Activated T-cell treated with anti-CD3 and anti-CD28 coated beads, Interleukin-2, amount 50 U/mL, for 4 hours (primary cell): ENCODE measurements around the gene IFNA21. TPM values are rescaled to one million over a fixed set of nuclear protein-coding genes. Genes with fewer than 3 reads are reported as not detected.
"Not testable (repeated sequence)": the region's sequence is repeated elsewhere in the genome, so short reads cannot be mapped to it uniquely, and the experiment has no call there.

Experiments
- ATAC-seq, 2 donors: fragments of 200-7000 bp; cut with Tn5 transposase; one replicate each; pipeline ENCODE4 v1.10.0; 2021
- DNase-seq: peaks from one replicate; pipeline ENCODE4 v3.0.0-alpha.2; 2020
- H3K27me3 Mint-ChIP-seq: one replicate; pipeline ENCODE4 v1.8.0; 2021; ENCODE audit warnings: low read depth, mixed read lengths
- H3K36me3 Mint-ChIP-seq: one replicate; pipeline ENCODE4 v1.8.0; 2022; ENCODE audit warnings: mixed read lengths; ENCODE audit not compliant: insufficient read depth
- H3K4me1 Mint-ChIP-seq: one replicate; pipeline ENCODE4 v1.8.0; 2021; ENCODE audit warnings: low read depth, mixed read lengths
- H3K4me3 Mint-ChIP-seq: one replicate; pipeline ENCODE4 v1.8.0; 2021; ENCODE audit warnings: mild to moderate bottlenecking, moderate library complexity, mixed read lengths
- H3K9me3 Mint-ChIP-seq: one replicate; pipeline ENCODE4 v1.8.0; 2021; ENCODE audit warnings: mixed read lengths
- total RNA-seq, 3 donors: library from RNA; stranded (reverse); gene quantifications; one replicate each; pipeline ENCODE4 v1.2.1, GENCODE V29; 2021

IFNA21 gene
- total RNA-seq, 3 donors from 2014 or later, result not detected

DNA sequence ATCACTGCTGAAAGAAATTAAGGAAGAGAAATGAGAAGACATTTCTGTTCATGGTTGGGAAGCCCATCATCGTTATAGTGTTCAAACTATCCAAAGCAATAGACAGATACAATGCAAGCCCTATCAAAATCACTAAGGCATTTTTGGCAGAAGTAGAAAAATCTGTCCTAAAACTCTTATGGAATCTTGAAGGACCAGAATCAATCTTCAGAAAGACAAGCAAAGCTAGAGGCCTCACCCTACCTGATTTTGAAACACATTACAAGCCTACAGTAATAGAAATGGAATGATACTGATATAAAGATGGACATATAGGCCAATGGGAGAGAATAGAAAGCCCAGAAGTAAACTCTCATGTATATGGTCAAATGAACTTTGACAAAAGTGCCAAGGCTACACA, 4.9 kb upstream of the IFNA21 start:
- H3K4me1 Mint-ChIP-seq, result no peaks in the 10 kb centered on the region
- no peak for ATAC-seq

DNA sequence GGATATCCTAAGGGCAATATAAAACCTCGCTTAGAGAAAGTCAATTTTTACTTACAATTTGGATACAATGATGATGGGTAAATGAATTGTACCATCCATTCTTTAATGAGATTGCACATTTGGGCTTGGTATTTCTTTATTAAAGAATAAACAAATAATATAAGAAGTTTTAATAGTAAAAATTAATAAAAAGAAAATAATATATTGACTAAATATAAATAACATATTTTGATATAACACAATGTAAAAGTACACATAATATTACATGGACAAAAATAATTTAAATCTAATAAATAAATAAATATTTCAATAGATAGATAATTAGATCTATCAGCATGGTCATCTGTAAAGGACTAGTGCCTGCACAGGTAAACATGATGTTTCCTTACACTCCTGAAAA, 944 bp downstream of the IFNA21 start:
- Mint-ChIP-seq H3K4me1 (peaks cover 28% of the 10 kb centered on the region), H3K4me3 (no peak overlapping the region), H3K9me3 (no peaks in the 10 kb centered on the region), H3K27me3 (peaks cover 2% of the 10 kb centered on the region), H3K36me3 (no peaks in the 10 kb centered on the region)
- ATAC-seq, result no peak
- DNase-seq, result no peak

More for the DNA sequence above, 4.9 kb upstream of the IFNA21 start:
- no peak for DNase-seq
- no peaks in the 10 kb centered on the region for H3K9me3 Mint-ChIP-seq
- H3K27me3 Mint-ChIP-seq, result peaks cover 2% of the 10 kb centered on the region
- H3K36me3 Mint-ChIP-seq, result no peaks in the 10 kb centered on the region
- H3K4me3 Mint-ChIP-seq, result no peak overlapping the region

DNA sequence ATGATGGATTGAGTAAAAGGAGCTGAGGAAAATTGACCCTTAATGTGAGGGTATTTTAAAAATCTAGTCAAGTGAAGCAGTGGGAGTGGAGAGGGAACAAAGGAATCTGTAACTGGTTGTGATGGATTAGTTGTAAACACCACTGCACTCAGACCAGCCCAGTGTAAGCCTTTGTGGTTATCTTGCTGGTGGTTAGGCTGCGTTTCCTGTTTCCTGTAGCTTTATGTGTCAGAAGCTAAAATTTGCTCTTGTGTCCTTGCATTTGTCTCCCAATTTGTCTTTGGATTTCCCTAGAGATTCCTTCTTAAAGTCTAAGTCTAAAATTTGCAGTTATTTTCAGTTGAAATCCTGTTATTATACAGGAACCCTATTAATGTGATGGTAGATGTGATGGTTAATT, 6.3 kb downstream of the IFNA21 start:
- Mint-ChIP-seq H3K4me3 (peak overlapping the region; percentile 1), H3K27me3 (no peaks in the 10 kb centered on the region), H3K9me3 (peaks cover 4% of the 10 kb centered on the region), H3K36me3 (no peaks in the 10 kb centered on the region), H3K4me1 (peaks cover 43% of the 10 kb centered on the region)
- no peak for DNase-seq
- peak in 1 of 2 donors; percentile 41 for ATAC-seq

DNA sequence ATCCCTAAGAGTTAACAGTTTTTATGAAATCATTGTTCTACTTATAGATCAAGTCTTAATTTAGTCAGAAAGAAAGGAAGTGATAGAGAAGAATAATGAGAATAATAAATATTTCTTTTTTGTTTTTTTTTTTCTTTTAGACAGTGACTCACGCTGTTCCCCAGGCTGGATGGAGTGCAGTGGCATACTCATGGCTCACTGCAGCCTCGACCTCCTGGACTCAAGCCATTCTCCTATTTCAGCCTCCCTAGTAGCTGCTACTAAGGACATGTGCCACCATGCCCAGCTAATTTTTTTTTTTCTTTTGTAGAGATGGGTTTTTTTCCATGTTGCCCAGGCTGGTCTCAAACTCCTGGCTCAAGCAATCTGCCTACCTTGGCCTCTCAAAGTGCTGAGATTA, 11.0 kb downstream of the IFNA21 start:
- no peak for ATAC-seq
- no peak for DNase-seq
- peaks cover 17% of the 10 kb centered on the region for H3K4me1 Mint-ChIP-seq
- H3K9me3 Mint-ChIP-seq, result peaks cover 4% of the 10 kb centered on the region
- H3K4me3 Mint-ChIP-seq, result no peak overlapping the region
- no peaks in the 10 kb centered on the region for H3K27me3 Mint-ChIP-seq
- no peaks in the 10 kb centered on the region for H3K36me3 Mint-ChIP-seq

DNA sequence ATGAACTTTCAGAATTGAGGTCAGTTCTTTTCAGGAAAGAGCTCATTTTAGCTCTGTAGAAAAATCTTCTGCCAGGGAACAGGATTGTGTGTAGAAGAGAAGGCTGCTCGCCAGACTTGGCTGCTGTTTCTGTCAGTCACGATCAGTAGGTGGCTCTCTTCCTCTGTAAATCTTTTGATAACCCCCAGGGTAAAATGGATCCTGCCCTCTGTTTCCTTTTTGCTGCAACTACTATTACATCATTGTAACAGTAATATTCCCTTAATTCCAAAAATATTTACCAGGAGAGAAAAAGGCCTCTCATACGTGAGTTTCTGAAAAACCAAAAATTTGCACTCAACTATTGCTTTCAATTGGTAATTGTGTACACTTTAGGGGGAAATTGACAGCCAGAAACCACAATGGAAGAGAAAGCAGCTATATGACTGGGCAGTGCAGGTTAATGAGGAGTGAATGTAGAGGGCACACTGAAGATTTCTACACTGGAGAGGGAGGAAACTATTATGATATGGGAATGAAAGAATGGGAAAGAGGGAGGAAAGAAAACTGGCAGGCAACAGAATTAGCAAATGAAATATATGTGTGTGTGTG, 12.3 kb downstream of the IFNA21 start:
- no peak overlapping the region for H3K4me3 Mint-ChIP-seq
- peaks cover 5% of the 10 kb centered on the region for H3K9me3 Mint-ChIP-seq
- peaks cover 7% of the 10 kb centered on the region for H3K4me1 Mint-ChIP-seq
- ATAC-seq (peak in 1 of 2 donors; percentile 48), DNase-seq (no peak)
- H3K36me3 Mint-ChIP-seq, result no peaks in the 10 kb centered on the region
- H3K27me3 Mint-ChIP-seq, result no peaks in the 10 kb centered on the region

DNA sequence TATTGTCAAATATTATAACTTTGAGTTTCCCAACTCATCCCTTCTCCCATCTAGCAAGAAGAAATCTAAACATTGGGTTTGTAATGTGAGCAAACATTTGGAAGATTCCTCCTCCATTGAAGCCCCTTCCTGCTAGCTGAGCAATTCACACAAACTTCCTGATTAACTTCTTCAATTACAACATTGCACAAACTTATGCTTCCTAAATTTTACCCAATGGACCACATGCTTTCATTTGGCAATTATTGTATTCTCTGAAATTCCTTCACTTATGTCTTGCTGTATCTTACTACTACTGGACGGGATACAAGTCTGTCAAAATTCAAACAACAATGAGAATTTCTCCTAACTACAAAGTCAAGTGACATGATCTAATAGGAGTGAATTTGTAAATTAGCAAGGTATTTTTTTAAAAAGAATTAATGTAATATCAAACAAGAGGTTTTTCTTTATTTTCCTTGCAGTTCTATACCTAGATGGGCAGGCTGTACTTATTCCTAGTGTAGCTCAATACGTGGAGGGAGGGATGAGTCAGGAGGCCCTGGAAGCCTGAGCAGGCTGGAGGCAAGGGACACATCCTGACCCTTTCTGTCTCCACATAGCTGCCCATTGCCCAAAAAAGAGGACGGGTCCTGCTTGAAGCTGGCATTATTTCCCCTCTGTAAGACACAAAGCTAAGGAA, 13.0 kb downstream of the IFNA21 start:
- Mint-ChIP-seq H3K4me1 (peaks cover 5% of the 10 kb centered on the region), H3K4me3 (no peak overlapping the region), H3K36me3 (no peaks in the 10 kb centered on the region), H3K9me3 (peaks cover 10% of the 10 kb centered on the region), H3K27me3 (no peaks in the 10 kb centered on the region)
- no peak for DNase-seq
- no peak for ATAC-seq

DNA sequence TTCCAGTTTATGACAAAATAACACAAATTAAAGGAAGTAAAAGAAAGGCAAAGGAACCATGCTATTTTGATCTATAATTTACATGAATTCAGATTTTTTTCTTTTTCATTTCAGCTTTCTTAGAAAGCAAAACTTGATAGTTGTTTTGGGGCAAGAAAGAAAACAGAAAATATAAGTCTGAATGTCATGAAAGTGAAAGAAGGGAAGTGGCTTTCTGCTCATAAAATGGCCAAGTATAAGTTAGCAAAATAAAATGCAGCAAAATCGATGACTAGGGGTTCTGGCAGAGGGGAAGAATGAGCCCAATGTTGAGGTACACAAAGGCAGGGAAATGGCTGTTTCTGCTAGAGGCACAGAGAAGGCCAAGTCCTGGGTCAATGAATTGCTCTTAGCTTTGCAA, 21.9 kb downstream of the IFNA21 start:
- no peaks in the 10 kb centered on the region for H3K36me3 Mint-ChIP-seq
- DNase-seq (no peak), ATAC-seq (no peak)
- peaks cover 20% of the 10 kb centered on the region for H3K4me1 Mint-ChIP-seq
- H3K27me3 Mint-ChIP-seq, result no peaks in the 10 kb centered on the region
- H3K4me3 Mint-ChIP-seq, result no peak overlapping the region
- H3K9me3 Mint-ChIP-seq, result peaks cover 18% of the 10 kb centered on the region

DNA sequence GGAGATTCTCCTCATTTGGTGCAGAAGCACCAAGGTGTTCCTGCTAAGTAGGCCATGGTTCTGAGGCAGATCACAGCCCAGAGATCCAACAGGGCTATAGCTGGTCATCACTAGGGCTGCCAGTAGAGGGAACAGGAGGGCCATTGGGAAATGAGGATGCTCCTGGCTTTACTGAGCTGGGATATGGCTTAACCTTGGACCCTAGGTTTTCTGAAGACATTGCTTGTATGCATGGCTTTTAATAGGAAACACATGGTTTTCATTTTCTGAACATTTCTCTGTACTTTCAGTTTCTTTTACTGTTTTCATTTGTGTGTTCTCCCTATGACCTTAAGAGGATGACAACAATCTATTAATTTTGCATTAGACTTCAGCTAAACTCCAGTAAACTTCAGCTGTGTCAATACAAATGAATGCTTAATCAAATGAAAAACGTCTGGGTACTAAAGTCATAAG, 25.0 kb downstream of the IFNA21 start, which contains the start of gene IFNW1:
IFNW1 (minus strand) TSS at position 406 of the 456 bp plus-strand sequence; CDS start at position 144, 262 bp downstream.
- Mint-ChIP-seq H3K9me3 (no peaks in the 10 kb centered on the region), H3K4me1 (peaks cover 20% of the 10 kb centered on the region), H3K4me3 (no peak within 1 kb of the TSS), H3K36me3 (no peaks in the 10 kb centered on the region), H3K27me3 (no peaks in the 10 kb centered on the region)
- ATAC-seq (no peak), DNase-seq (no peak)

DNA sequence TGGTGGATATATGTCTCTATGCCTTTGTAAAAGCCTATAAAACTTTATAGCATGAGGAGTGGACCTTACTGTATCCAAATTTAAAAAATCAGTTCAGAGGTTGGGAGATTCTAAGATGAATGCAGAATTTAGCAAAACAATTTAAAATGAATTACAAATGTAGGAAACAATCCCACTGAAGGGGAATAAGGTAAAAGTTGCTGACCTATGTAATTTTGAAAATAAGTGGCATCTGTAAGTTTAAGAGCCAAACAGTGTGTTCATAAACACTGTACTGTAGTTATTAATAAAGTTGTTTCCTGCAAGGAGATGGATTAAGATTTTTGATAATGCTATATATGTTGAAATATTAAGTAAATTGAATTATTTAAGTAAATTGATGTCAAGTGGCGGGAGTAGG, 29.4 kb downstream of the IFNA21 start:
- Mint-ChIP-seq H3K4me1 (peaks cover 7% of the 10 kb centered on the region), H3K9me3 (no peaks in the 10 kb centered on the region), H3K36me3 (no peaks in the 10 kb centered on the region), H3K27me3 (no peaks in the 10 kb centered on the region), H3K4me3 (no peak overlapping the region)
- ATAC-seq, result no peak
- DNase-seq, result no peak

DNA sequence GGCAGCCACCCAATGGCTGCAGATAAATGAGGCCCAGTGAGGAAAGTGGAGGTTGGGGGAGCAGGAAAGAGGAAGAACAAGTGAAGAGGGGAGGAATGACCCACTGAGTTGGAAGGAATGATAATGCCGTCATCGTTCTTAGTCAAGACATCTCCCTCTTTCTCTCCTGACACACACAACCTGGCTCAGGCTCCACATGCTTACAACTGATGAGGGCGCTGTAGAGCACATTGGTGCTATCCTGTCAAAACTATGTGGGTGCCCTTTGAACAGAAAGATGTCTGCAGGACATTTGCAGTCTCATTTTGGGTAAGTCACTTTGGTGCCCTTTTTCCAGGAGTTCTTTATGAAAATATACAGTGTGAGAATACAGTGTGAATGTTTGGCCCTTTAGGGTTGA, 30.7 kb downstream of the IFNA21 start:
- no peaks in the 10 kb centered on the region for H3K4me1 Mint-ChIP-seq
- no peaks in the 10 kb centered on the region for H3K9me3 Mint-ChIP-seq
- H3K27me3 Mint-ChIP-seq, result no peaks in the 10 kb centered on the region
- DNase-seq (no peak), ATAC-seq (no peak)
- no peak overlapping the region for H3K4me3 Mint-ChIP-seq
- H3K36me3 Mint-ChIP-seq, result no peaks in the 10 kb centered on the region

DNA sequence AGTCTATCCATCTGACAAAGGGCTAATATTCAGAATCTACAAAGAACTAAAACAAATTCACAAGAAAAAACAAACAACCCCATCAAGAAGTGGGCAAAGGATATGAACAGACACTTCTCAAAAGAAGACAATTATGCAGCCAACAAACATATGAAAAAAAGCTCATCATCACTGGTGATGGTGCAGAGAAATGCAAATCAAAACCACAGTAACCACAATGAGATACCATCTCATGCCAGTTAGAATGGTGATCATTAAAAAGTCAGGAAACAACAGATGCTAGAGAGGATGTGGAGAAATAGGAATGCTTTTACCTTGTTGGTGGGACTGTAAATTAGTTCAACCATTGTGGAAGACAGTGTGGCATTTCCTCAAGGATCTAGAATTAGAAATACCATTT, 38.3 kb downstream of the IFNA21 start:
- ATAC-seq, DNase-seq, H3K27me3 Mint-ChIP-seq, H3K9me3 Mint-ChIP-seq, H3K4me3 Mint-ChIP-seq, H3K4me1 Mint-ChIP-seq, H3K36me3 Mint-ChIP-seq: not testable (repeated sequence)

DNA sequence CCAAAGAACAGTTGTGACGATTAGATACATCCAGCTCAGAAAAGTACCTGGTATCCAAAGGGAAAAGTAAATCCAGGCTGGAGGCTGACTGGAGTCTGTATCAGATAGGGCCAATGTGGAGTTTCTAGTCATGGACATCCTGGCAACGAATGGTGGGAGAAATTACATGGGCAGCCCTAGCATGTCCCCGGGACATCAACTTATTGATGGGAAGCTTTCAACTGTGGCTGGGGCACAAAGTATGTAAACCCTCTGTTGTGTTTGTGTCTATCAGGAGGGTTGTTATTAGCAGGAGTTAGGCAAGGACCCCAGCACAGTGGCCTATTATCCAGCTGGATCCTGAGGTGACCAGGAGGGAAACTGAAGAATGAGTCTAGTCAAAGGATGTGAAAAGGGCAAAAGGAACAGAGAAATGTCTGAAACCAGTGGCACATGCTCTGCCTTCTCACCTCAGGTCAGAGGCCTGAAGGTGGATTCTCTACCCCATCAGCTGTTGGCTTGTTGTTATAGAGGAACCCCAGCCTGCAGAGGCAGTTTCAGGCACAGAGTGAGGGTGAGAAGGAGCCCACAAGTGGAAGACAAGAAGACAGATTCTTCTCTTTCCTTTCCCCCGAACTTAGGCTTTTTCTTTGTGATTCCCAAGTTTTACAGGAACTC, 44.7 kb downstream of the IFNA21 start:
- no peak overlapping the region for H3K4me3 Mint-ChIP-seq
- H3K27me3 Mint-ChIP-seq, result peaks cover 10% of the 10 kb centered on the region
- no peaks in the 10 kb centered on the region for H3K9me3 Mint-ChIP-seq
- DNase-seq (no peak), ATAC-seq (no peak)
- H3K36me3 Mint-ChIP-seq, result no peaks in the 10 kb centered on the region
- no peaks in the 10 kb centered on the region for H3K4me1 Mint-ChIP-seq

DNA sequence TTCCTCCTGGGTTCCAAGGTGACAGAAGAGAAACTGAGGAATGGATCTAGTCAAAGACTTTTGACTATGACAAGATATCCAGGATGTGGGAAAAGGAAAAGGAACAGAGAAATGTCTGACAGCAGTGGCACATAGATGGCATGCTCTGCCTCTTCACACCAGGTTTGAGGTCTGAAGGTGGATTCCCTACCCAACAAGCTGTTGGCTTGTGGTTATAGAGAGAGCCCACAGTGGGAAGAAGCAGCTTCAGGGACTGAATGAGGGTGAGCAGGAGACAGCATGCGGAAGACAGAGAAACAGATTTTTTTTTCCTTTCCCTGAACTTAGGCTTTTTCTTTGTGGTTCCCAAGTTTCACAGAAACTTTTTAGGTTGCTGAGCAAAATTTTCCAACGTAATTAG, 45.4 kb downstream of the IFNA21 start:
- DNase-seq (no peak), ATAC-seq (no peak)

DNA sequence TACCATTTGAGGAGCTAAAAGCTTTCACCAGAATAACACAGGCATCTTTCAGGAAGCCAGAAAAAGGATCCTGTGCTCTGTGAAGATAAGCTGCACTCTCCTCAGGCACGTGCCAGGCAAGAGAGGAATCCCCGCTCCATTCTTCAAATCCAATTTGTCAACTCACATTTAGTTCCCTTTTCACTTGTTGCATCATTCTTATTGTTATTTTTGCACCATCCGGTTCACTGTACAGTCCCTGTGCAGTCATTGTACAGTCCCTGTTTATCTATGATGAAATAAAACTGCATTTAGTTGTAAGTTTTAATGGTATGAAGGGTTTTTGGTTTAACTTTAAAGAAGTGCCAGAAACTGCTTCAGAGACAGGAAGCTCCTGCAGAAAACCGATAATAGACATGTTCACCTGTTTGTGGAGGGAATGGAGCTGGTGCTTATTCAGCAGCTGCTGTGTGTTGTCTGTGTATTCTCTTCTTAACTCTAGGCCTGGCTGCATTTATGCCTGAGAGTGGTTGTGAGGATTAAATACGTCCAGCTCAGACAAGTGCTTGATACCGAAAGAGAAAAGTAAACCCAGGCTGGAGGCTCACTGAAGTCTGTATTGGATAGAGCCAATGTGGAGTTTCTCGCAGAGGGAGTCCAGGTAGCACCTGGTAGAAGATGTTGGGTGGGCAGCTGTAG, 47.2 kb downstream of the IFNA21 start:
- Mint-ChIP-seq H3K27me3 (peaks cover 2% of the 10 kb centered on the region), H3K4me3 (no peak overlapping the region)
- DNase-seq, result no peak

More for the DNA sequence above, 45.4 kb downstream of the IFNA21 start:
- H3K4me1 Mint-ChIP-seq, result no peaks in the 10 kb centered on the region
- H3K4me3 Mint-ChIP-seq, result no peak overlapping the region
- no peaks in the 10 kb centered on the region for H3K36me3 Mint-ChIP-seq
- peaks cover 8% of the 10 kb centered on the region for H3K27me3 Mint-ChIP-seq
- H3K9me3 Mint-ChIP-seq, result no peaks in the 10 kb centered on the region

More for the DNA sequence above, 47.2 kb downstream of the IFNA21 start:
- H3K9me3 Mint-ChIP-seq, result no peaks in the 10 kb centered on the region
- no peaks in the 10 kb centered on the region for H3K36me3 Mint-ChIP-seq
- no peak for ATAC-seq
- H3K4me1 Mint-ChIP-seq, result no peaks in the 10 kb centered on the region
